GM19397 (cell line): Measurements from ENCODE around the gene FNBP1L.
"Not testable (repeated sequence)": the region's sequence is repeated elsewhere in the genome, so short reads cannot be mapped to it uniquely, and the experiment has no call there.

Experiments
- ATAC-seq: cut with Tn5 transposase; IDR thresholded peaks from one replicate; pipeline ENCODE4 v1.9.1; 2021; ENCODE audit warnings: mild to moderate bottlenecking, moderate library complexity; ENCODE audit not compliant: unreplicated experiment

FNBP1L gene

GRCh38 chr1:93442741-93443140, 5.2 kb upstream of the FNBP1L start:
- no peak for ATAC-seq

DNA sequence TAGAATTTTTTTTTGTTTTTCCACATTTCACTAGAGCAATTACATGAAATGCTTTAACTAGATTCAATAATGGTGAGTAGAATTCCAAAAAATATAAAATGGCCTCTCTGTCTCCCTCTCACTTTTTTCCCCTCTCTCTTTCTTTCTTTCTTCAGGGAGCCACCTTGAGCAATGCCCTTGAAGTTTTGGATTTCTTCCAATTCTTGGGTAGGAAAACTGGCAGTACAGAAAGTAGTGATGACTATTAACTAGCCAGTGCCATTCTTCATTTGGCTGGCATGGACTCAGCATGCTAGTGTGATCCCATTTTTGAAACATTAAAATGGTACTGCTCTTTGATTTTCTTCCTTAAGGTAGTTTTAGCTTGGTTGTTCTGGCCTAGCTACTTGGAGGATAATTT, 4.5 kb upstream of the FNBP1L start:
- no peak for ATAC-seq

DNA sequence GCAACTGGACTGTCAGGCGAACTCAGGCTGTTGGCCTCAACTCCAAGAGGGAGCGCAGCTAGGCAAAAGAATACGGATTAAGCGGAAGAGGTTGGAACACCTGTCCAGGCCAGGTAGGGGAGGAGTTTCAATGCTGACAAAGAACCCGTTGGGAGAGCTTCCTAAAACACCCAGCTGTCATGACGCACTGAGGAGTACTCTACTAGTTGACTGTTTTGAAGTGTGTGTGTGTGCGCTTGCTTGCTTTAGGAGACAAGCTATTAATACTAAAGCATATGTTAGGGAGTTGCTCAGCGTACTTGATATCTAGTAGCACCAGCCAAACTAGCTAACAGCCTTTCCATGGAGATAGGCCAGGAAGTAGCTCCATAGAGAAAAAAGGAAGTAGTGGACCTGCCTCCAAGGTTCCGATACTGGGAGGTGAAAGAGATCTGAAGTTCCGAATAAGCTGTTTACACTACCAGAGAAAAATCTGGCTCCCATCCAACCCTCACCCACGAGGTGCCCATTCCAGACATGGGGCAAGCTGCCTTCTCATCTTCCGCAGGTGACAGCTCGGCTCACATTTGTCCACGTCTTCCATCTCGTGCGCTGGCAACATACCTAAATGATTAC, 974 bp upstream of the FNBP1L start:
- no peak for ATAC-seq

GRCh38 chr1:93448292-93448982, 519 bp downstream of the FNBP1L start:
- no peak for ATAC-seq

GRCh38 chr1:93448983-93449804, 1.3 kb downstream of the FNBP1L start:
- ATAC-seq, result no peak

DNA sequence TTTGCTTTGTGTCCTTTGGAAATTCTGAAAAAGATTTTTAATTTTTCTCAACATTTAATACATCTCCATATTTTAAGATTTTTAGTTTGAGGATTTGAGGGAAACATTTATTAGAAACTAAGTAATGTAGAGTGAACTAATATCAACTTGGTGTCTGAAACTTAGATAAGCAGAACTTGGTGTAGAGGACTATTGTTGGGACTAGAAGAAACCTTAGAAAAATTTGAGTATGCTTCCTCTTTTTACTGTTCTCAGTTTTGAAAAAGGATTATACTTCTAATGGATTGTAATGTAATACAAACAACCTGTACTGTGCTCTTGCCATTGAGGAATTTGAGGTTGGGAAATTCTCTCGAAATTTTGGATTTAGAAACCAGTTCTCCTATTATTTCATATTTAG, 2.4 kb downstream of the FNBP1L start:
- no peak for ATAC-seq

- ATAC-seq, result no peak
Measured at GRCh38 chr1:93453911-93454310, 6.0 kb downstream of the FNBP1L start.

GRCh38 chr1:93459126-93459525, 11.2 kb downstream of the FNBP1L start:
- no peak for ATAC-seq

DNA sequence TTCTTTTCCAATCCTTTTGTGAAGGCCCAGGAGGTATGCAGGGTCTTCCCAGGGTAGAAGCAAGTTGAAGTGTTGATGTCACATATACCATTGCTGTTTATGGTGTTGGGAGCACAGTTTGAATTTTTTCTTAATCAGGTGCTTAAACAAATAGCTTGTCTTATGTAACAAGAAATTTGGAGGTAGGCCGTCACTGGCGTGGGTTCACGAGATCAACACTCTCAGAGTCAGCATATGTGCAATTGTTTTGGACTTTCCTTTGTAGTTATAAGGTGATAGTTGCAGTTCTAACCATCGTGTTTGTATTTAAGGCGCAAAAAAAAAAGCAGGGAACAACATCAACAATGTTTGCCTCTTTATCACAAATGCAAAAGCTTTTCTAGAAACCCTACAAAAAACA, 13.3 kb downstream of the FNBP1L start:
- ATAC-seq, result no peak

DNA sequence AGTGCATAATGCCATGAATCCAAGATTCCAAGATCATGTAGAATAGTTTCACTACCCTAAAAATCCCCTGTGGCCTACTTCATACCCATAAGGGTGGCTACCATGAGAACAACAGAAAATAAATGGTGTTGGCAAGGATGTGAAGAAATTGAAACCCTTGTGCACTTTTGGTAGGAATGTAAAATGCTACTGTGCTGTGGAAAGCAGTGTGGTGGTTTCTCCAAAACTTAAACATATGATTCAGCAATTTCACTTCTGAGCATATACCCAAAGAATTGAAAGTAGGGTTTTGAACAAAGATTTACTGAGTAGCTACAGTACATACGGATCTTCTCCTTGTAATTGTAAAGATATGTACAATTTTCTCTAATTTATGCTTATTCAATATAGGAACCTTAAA, 16.0 kb downstream of the FNBP1L start:
- ATAC-seq, result no peak

- ATAC-seq, result not testable (repeated sequence)
Measured at GRCh38 chr1:93465371-93466082, 17.6 kb downstream of the FNBP1L start.

- ATAC-seq, result no peak
Measured at GRCh38 chr1:93467606-93468005, 19.7 kb downstream of the FNBP1L start.

- no peak for ATAC-seq
Measured at GRCh38 chr1:93468662-93469061, 20.7 kb downstream of the FNBP1L start.

GRCh38 chr1:93469223-93469622, 21.3 kb downstream of the FNBP1L start:
- not testable (repeated sequence) for ATAC-seq

GRCh38 chr1:93471284-93471683, 23.4 kb downstream of the FNBP1L start:
- ATAC-seq, result no peak

DNA sequence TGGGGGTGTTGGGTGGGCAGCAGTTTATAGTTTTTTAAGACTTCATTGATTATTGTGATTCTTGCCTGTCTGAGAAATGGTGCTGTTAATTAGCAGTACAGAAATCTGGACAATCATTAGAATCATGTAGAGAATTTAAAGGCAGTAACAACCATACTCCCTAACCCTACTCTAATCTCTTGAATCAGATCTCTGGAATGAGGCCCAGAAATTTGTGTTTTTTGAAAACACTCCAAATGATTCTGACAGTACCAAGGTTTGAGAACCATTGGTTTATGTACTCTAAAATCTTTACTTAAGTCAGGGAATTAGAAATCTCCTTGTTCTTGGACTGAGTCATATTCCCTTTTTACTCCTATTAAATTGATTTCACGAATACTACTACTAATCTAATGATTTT, 24.0 kb downstream of the FNBP1L start:
- no peak for ATAC-seq

DNA sequence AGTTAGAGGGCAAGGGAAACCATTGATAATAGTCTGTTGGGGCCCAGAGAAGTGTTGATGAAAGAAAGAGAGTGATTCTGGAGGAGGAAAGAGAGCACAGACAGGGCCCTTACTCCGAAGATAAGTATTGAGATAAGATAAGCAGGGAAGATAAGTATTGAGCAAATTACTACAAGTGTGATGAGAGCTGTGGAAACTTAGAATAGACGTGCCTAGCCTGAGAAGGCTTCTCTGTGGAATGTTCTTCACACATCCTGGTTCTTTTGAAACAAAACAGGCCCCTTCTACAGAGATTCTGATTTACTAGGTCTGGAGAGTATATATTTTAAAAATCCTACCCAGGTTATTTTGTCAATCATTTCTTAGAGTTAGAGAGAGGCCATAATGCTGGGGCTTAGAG, 26.4 kb downstream of the FNBP1L start:
- ATAC-seq, result no peak

DNA sequence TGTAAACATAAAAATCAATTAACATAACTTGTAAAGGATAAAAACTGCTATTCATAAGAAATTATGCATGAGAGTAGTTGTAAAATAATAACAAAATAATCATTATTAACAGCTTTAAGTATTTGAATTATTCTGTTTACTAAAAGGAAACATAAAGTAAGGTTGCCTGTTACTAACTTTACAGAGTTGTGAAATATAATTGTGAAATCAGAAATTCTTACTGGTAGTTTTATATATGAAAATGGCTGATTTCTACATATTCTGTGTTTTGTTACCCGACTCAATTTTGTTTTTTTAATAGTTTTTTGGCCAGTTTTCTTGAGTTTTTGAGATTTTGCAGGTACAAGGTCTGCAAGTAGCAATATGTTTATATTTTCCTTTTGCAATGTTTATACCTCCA, 27.8 kb downstream of the FNBP1L start:
- ATAC-seq, result no peak

- not testable (repeated sequence) for ATAC-seq
Measured at GRCh38 chr1:93479133-93479745, 31.3 kb downstream of the FNBP1L start.

- ATAC-seq, result not testable (repeated sequence)
Measured at GRCh38 chr1:93481899-93482298, 34.0 kb downstream of the FNBP1L start.

- ATAC-seq, result no peak
Measured at GRCh38 chr1:93483200-93483599, 35.3 kb downstream of the FNBP1L start.
